Spleen (tissue), 11 donors: ENCODE measurements around the gene USP2. TPM values are rescaled to one million over a fixed set of nuclear protein-coding genes. Genes with fewer than 3 reads are reported as not detected.

Source experiments
- DNase-seq: peaks from one replicate; pipeline ENCODE4 v3.0.0-alpha.2; 2020
- H3K27ac ChIP-seq, 8 donors: fragments of 200-600 bp; sonication (generic) in 7 of 8; 1 replicate in 4 of 8; 2 replicates in 4 of 8; pipeline versions ENCODE4 v1.5.0 to v1.8.0; 2016 to 2021; ENCODE audit warnings: inconsistent platforms in 4 of 8, mild to moderate bottlenecking in 4 of 8, moderate library complexity in 1 of 8
- H3K27me3 ChIP-seq, 7 donors: fragments of 200-600 bp; sonication (generic) in 6 of 7; replicated peaks in 1 of 7; 1 replicate in 4 of 7; 2 replicates in 3 of 7; pipeline versions ENCODE4 v1.5.0 to v1.8.0; 2016 to 2021; ENCODE audit warnings: inconsistent platforms in 3 of 7, mild to moderate bottlenecking in 1 of 7
- H3K36me3 ChIP-seq, 6 donors: fragments of 200-600 bp; sonication (generic) in 5 of 6; 1 replicate in 4 of 6; 2 replicates in 2 of 6; pipeline versions ENCODE4 v1.5.0 to v1.8.0; 2016 to 2021; ENCODE audit warnings: inconsistent platforms in 2 of 6
- H3K4me1 ChIP-seq, 6 donors: fragments of 200-600 bp; sonication (generic) in 5 of 6; 1 replicate in 3 of 6; 2 replicates in 3 of 6; pipeline versions ENCODE4 v1.5.0 to v1.8.0; 2016 to 2021; ENCODE audit warnings: inconsistent platforms in 3 of 6
- H3K4me3 ChIP-seq, 8 donors: fragments of 200-600 bp; sonication (generic) in 7 of 8; 1 replicate in 4 of 8; 2 replicates in 4 of 8; pipeline versions ENCODE4 v1.5.0 to v1.8.0; 2016 to 2021; ENCODE audit warnings: inconsistent platforms in 4 of 8, mild to moderate bottlenecking in 4 of 8, moderate library complexity in 2 of 8
- H3K9me3 ChIP-seq, 8 donors: fragments of 200-600 bp; sonication (generic) in 7 of 8; 1 replicate in 4 of 8; 2 replicates in 4 of 8; pipeline versions ENCODE4 v1.5.0 to v1.8.0; 2016 to 2021; ENCODE audit warnings: inconsistent platforms in 4 of 8
- POLR2A ChIP-seq, 3 donors: fragments of 450-650 bp; IDR thresholded peaks; one replicate each; pipeline ENCODE4 v1.5.1; 2017; ENCODE audit warnings: antibody characterized with exemption in 3 of 3, mild to moderate bottlenecking in 1 of 3
- POLR2AphosphoS5 ChIP-seq, 3 donors: sonication (generic); formaldehyde crosslinking; IDR thresholded peaks; one replicate each; pipeline ENCODE4 v1.5.1; 2017; ENCODE audit warnings: antibody characterized with exemption in 3 of 3
- WGBS, 5 donors: extraction: QIAGEN DNeasy Blood & Tissue Kit in 3 of 5; methylation state at CpG; one replicate each; pipeline versions ENCODE4 v1.1.5 to v1.1.7; 2013 to 2018; 5-methylcytosine and 5-hydroxymethylcytosine counted together
- intact Hi-C: fragments of 100-400 bp; cut with DNase I; formaldehyde crosslinking; loops from one replicate; pipeline ENCODE4 v1.15.0; 2023; ENCODE audit warnings: low total_unique reads
- polyA plus RNA-seq, 3 donors: library from polyadenylated mRNA; stranded (reverse); fragments of 200-250 nt; gene quantifications; one replicate each; pipeline ENCODE4 v1.2.1, GENCODE V29; 2013
- total RNA-seq, 7 donors: library from RNA; depleted of rRNA in 3 of 7; stranded (reverse); fragments of >200 nt in 3 of 7; fragmentation: NEBNext Ultra II Directional in 4 of 7; extraction: Animal tissue kit (Norgen Biotek cat#: 25700) in 4 of 7; gene quantifications; one replicate each; pipeline versions ENCODE4 v1.1.0 to v1.2.1, GENCODE V29; 2016 to 2021
- TF ChIP-seq, protein P1 (sequence below), 11 experiments: fragments of 200-600 bp in 7 of 11; fragments of 450-650 bp in 4 of 11; sonication (generic) in 4 of 11; IDR thresholded peaks in 8 of 11; conservative IDR thresholded peaks in 3 of 11; 1 replicate in 7 of 11; 2 replicates in 4 of 11; pipeline versions ENCODE4 v1.4.0 to v1.8.0; 2016 to 2021; ENCODE audit warnings: antibody characterized with exemption in 11 of 11, inconsistent platforms in 4 of 11, mild to moderate bottlenecking in 1 of 11
- donor health status: healthy with polysubstance abuse.
- donor health status: DM: no; HTN: no; CAD: no; lungs with moderate emphysema.
- donor health status: DM: no; HTN: no; CAD: no.
- donor health status: Bipolar disorder and iron deficiency.
- donor health status: healthy.
- donor health status: DM: no; HTN: no; CAD: no.
- donor health status: DM: yes; HTN: yes; CAD: no.

The USP2 gene
- total and polyA plus RNA-seq, 10 donors, result 0.15 to 0.88 (median 0.45) TPM

DNA sequence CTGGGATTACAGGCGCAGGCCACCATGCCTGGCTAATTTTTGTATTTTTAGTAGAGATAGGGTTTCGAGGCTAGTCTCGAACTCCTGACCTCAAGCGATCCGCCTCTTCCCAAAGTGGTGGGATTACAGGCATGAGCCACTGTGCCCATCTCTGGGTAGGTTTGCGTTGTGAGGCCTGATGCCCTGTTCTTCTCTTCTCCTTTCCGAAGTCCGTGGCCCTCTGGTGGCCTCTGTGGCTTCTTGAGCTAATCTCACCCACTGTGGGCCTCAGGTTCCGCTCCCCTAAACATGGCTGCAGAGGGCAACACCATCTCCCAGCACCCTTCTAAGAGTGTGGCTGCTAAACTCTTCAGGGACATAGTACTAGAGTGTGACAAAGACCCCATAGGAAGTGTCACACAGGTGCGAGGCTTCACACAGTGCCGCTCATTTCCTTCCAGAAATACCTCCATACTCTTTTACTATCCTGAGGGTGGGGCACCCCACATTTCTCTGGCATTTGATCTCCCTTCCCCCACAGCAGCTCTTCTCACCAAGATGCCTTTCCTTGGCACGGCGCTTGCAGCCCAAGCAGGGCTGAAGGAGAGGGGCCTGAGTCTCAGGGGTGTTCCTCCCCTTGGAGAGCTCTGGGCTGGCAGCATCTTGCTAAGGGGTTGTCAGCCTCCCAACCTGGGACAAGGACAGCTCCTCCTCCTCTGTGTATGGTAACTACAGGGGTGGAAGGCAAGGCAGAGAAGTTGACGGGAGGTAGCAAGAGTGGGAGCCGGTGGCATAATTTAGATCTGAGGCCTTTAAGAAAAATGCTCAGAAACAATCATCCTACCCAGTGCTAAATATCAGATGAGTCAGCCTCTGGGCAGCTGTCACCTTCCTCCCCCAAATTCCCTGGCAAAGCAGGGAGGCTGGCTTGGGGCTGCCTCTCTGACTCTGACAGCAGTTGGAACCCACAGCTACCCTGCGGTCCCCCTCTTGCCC is 35.4 kb upstream of the USP2 start:
- peaks cover 0 to 14% (median 4%) of the 10 kb centered on the region in 6 donors for H3K4me1 ChIP-seq
- H3K36me3 ChIP-seq, result no peaks in the 10 kb centered on the region
- TF ChIP-seq, protein P1, sequence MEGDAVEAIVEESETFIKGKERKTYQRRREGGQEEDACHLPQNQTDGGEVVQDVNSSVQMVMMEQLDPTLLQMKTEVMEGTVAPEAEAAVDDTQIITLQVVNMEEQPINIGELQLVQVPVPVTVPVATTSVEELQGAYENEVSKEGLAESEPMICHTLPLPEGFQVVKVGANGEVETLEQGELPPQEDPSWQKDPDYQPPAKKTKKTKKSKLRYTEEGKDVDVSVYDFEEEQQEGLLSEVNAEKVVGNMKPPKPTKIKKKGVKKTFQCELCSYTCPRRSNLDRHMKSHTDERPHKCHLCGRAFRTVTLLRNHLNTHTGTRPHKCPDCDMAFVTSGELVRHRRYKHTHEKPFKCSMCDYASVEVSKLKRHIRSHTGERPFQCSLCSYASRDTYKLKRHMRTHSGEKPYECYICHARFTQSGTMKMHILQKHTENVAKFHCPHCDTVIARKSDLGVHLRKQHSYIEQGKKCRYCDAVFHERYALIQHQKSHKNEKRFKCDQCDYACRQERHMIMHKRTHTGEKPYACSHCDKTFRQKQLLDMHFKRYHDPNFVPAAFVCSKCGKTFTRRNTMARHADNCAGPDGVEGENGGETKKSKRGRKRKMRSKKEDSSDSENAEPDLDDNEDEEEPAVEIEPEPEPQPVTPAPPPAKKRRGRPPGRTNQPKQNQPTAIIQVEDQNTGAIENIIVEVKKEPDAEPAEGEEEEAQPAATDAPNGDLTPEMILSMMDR (IDR thresholded peaks at IDR 0.05 in 8 of 11, conservative IDR thresholded peaks at IDR 0.05 in 3 of 11), result no peak
- TF ChIP-seq POLR2A (IDR thresholded peaks at IDR 0.05) (no peak), POLR2AphosphoS5 (IDR thresholded peaks at IDR 0.05) (no peak)
- H3K27ac ChIP-seq, result no peak overlapping the region
- peaks cover 0 to 3% (median 0%) of the 10 kb centered on the region in 8 donors for H3K9me3 ChIP-seq
- intact Hi-C loops, result no loop called here
- H3K4me3 ChIP-seq, result no peak overlapping the region
- peaks cover 0 to 36% (median 18%) of the 10 kb centered on the region in 7 donors for H3K27me3 ChIP-seq
- no peak for DNase-seq
- 78 to 91% (median 90%) methylated on average over 16 of the region's 16 CpGs for WGBS, 5 donors

- Histone ChIP-seq H3K9me3 (peaks cover 0 to 3% (median 0%) of the 10 kb centered on the region in 8 donors), H3K4me1 (peaks cover 0 to 4% (median 0%) of the 10 kb centered on the region in 6 donors), H3K36me3 (no peaks in the 10 kb centered on the region), H3K27ac (no peak overlapping the region), H3K27me3 (peaks cover 0 to 26% (median 8%) of the 10 kb centered on the region in 7 donors), H3K4me3 (no peak overlapping the region)
- no peak for TF ChIP-seq POLR2AphosphoS5 (IDR thresholded peaks at IDR 0.05)
- TF ChIP-seq, protein P1 (IDR thresholded peaks at IDR 0.05 in 8 of 11, conservative IDR thresholded peaks at IDR 0.05 in 3 of 11), result no peak
- intact Hi-C loops, result no loop called here
- no peak for DNase-seq
- WGBS, 5 donors, result 90 to 94% (median 92%) methylated on average over 10 of the region's 10 CpGs
Observed at GRCh38 chr11:119415966-119416365, 34.5 kb upstream of the USP2 start.

GRCh38 chr11:119415517-119415916 is 34.0 kb upstream of the USP2 start:
- TF ChIP-seq, protein P1 (IDR thresholded peaks at IDR 0.05 in 8 of 11, conservative IDR thresholded peaks at IDR 0.05 in 3 of 11), result no peak
- TF ChIP-seq POLR2A (IDR thresholded peaks at IDR 0.05) (no peak), POLR2AphosphoS5 (IDR thresholded peaks at IDR 0.05) (no peak)
- Histone ChIP-seq H3K27ac (no peak overlapping the region), H3K36me3 (no peaks in the 10 kb centered on the region), H3K4me1 (peaks cover 0 to under 1% (median 0%) of the 10 kb centered on the region in 6 donors), H3K9me3 (peaks cover 0 to 3% (median 0%) of the 10 kb centered on the region in 8 donors), H3K4me3 (no peak overlapping the region), H3K27me3 (peaks cover 0 to 22% (median 4%) of the 10 kb centered on the region in 7 donors)
- WGBS, 5 donors, result 83 to 100% (median 93%) methylated on average over 1 to 3 of the region's 3 CpGs
- intact Hi-C loops, result no loop called here
- DNase-seq, result no peak

DNA sequence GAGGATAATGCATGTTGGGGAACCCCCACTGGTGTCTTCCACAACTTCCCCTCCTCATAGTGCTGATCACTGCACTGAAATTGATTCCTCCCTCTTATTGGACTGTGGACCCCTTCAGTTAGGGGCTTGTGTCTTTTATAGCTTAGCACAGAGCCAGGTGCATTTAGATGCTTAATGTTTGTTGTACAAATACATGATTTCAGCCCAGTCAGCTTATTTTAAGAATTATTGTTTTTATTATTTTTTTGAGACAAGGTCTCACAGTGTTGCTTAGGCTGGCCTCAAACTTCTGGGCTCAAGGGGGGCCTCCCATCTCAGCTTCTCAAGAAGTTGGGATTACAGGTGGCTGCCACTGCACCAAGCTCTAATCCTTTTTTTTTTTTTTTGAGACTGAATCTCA is 33.2 kb upstream of the USP2 start:
- Histone ChIP-seq H3K27me3 (peaks cover 0 to 14% (median 0%) of the 10 kb centered on the region in 7 donors), H3K27ac (no peak overlapping the region), H3K9me3 (peaks cover 0 to 3% (median 0%) of the 10 kb centered on the region in 8 donors), H3K4me1 (no peaks in the 10 kb centered on the region), H3K4me3 (no peak overlapping the region), H3K36me3 (no peaks in the 10 kb centered on the region)
- no peak for DNase-seq
- intact Hi-C loops, result no loop called here
- TF ChIP-seq, protein P1 (IDR thresholded peaks at IDR 0.05 in 8 of 11, conservative IDR thresholded peaks at IDR 0.05 in 3 of 11), result no peak
- TF ChIP-seq POLR2AphosphoS5 (IDR thresholded peaks at IDR 0.05) (no peak), POLR2A (IDR thresholded peaks at IDR 0.05) (no peak)
